Measurements from ENCODE around the gene SELE.

DNA sequence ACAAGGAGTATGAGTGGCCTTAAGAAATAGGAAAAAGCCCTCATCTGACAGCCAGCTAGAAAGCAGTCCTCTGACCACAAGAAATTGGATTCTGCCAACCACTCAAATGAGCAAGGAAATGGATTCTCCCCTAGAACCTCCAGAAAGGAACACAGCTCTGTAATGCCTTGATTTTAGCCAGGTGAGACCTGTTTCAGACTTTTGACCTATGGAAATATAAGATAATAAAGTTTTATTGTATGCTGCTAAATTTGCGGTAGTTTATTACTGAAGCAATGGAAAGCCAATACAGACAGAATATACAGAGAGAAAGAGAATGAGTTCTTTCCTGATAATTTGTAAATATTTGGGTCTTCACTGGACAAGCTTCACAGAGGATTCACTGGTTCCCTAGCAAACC lies 28.8 kb upstream of the SELE start:
- no peak for TF ChIP-seq EZH2 (IDR thresholded peaks at IDR 0.05; ENCODE audit: borderline replicate concordance, insufficient read depth, low read length, poor library complexity, severe bottlenecking)
- no peak for TF ChIP-seq CTCF (IDR thresholded peaks at IDR 0.05; ENCODE audit: poor library complexity, severe bottlenecking)
- TF ChIP-seq POLR2AphosphoS5 (IDR thresholded peaks at IDR 0.05), result no peak
- no peak for TF ChIP-seq MXI1 (conservative IDR thresholded peaks at IDR 0.05; ENCODE audit: poor library complexity, severe bottlenecking)
- no peak for TF ChIP-seq EP300 (conservative IDR thresholded peaks at IDR 0.05; ENCODE audit: poor library complexity, severe bottlenecking)
- no peak for TF ChIP-seq TAF1 (IDR thresholded peaks at IDR 0.05; ENCODE audit: low read depth)
- no peak for TF ChIP-seq RAD21 (conservative IDR thresholded peaks at IDR 0.05)
- TF ChIP-seq REST (IDR thresholded peaks at IDR 0.05; ENCODE audit: borderline replicate concordance), result no peak
- no peak for TF ChIP-seq SMC3 (conservative IDR thresholded peaks at IDR 0.05; ENCODE audit: poor library complexity)
